Measurements from ENCODE around the gene TMED7.
A peak's percentile ranks its signal among the peaks of the same experiment; 100 is the strongest.

The TMED7 gene

GRCh38 chr5:115575167-115576070 lies 50.4 kb downstream of the TMED7 start:
- no peak overlapping the region for H3K9ac ChIP-seq (ENCODE audit: low read length)
- H3K18ac ChIP-seq (ENCODE audit: low read length), result no peak overlapping the region
- no peak overlapping the region for H4K5ac ChIP-seq (ENCODE audit: low read length)
- H3K4ac ChIP-seq (ENCODE audit: low read depth, low read length), result no peak overlapping the region
- H4K8ac ChIP-seq (ENCODE audit: low read depth, low read length), result no peak overlapping the region
- no peaks in the 10 kb centered on the region for H3K79me1 ChIP-seq (ENCODE audit: low read length)
- no peaks in the 10 kb centered on the region for H3K4me1 ChIP-seq (ENCODE audit: control insufficient read depth, low read depth, low read length)
- H3K23ac ChIP-seq (ENCODE audit: low read length), result no peak overlapping the region
- no peak overlapping the region for H3K4me3 ChIP-seq (ENCODE audit: low read length)
- no peak for DNase-seq
- H3K4me2 ChIP-seq (ENCODE audit: low read length), result no peak overlapping the region
- no peak overlapping the region for H3K27ac ChIP-seq (ENCODE audit: low read depth, low read length)
- H2BK5ac ChIP-seq (ENCODE audit: low read length), result no peak overlapping the region
- no peaks in the 10 kb centered on the region for H3K27me3 ChIP-seq (ENCODE audit: insufficient read depth, low read length, poor library complexity)
- no peak overlapping the region for H2BK120ac ChIP-seq (ENCODE audit: low read depth, low read length)
- H2BK15ac ChIP-seq (replicated peaks; ENCODE audit: low read depth), result no peak overlapping the region
- no peak overlapping the region for H3K56ac ChIP-seq (ENCODE audit: low read length)
- H2AK5ac ChIP-seq (ENCODE audit: low read length), result no peak overlapping the region
- no peaks in the 10 kb centered on the region for H3K36me3 ChIP-seq (ENCODE audit: control insufficient read depth, insufficient read depth, low read length)
- H3K79me2 ChIP-seq (ENCODE audit: control insufficient read depth, insufficient read depth, low read length), result no peaks in the 10 kb centered on the region
- no CpG with 5 or more reads among the region's 5 CpGs for WGBS (ENCODE audit: extremely low coverage, insufficient coverage, low lambda C conversion rate)

DNA sequence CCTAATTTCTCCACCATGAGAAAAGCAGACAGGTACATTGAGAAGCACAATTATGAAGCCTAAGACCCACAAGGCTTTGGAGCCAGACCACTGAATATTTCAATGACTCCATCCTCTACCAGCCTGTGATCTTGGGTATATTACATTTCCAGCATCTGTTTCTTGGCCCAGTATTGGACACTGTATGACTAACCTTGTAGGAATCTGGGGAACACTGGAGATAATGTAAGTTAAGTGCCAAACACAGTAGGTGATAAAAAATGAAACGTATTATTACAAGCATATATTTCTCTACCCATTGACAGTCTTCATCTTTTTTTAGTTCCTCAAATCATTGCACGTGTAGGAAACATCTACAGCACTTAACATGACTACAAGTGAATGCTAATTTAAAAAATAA lies 52.7 kb downstream of the TMED7 start:
- no peak overlapping the region for H3K4me2 ChIP-seq (ENCODE audit: low read length)
- H3K9ac ChIP-seq (ENCODE audit: low read length), result no peak overlapping the region
- no peak overlapping the region for H4K5ac ChIP-seq (ENCODE audit: low read length)
- no peaks in the 10 kb centered on the region for H3K79me1 ChIP-seq (ENCODE audit: low read length)
- no CpG with 5 or more reads among the region's 2 CpGs for WGBS (ENCODE audit: extremely low coverage, insufficient coverage, low lambda C conversion rate)
- H3K4me3 ChIP-seq (ENCODE audit: low read length), result no peak overlapping the region
- no peak overlapping the region for H3K18ac ChIP-seq (ENCODE audit: low read length)
- no peak overlapping the region for H3K23ac ChIP-seq (ENCODE audit: low read length)
- no peak overlapping the region for H4K8ac ChIP-seq (ENCODE audit: low read depth, low read length)
- no peak overlapping the region for H3K56ac ChIP-seq (ENCODE audit: low read length)
- no peaks in the 10 kb centered on the region for H3K79me2 ChIP-seq (ENCODE audit: control insufficient read depth, insufficient read depth, low read length)
- H2AK5ac ChIP-seq (ENCODE audit: low read length), result no peak overlapping the region
- H2BK15ac ChIP-seq (replicated peaks; ENCODE audit: low read depth), result no peak overlapping the region
- DNase-seq, result no peak
- H3K4ac ChIP-seq (ENCODE audit: low read depth, low read length), result no peak overlapping the region
- no peaks in the 10 kb centered on the region for H3K36me3 ChIP-seq (ENCODE audit: control insufficient read depth, insufficient read depth, low read length)
- H3K27ac ChIP-seq (ENCODE audit: low read depth, low read length), result no peak overlapping the region
- no peak overlapping the region for H2BK120ac ChIP-seq (ENCODE audit: low read depth, low read length)
- no peaks in the 10 kb centered on the region for H3K4me1 ChIP-seq (ENCODE audit: control insufficient read depth, low read depth, low read length)
- H3K27me3 ChIP-seq (ENCODE audit: insufficient read depth, low read length, poor library complexity), result no peaks in the 10 kb centered on the region
- H2BK5ac ChIP-seq (ENCODE audit: low read length), result no peak overlapping the region

- Histone ChIP-seq H3K36me3 (ENCODE audit: control insufficient read depth, insufficient read depth, low read length) (no peaks in the 10 kb centered on the region), H3K18ac (ENCODE audit: low read length) (no peak overlapping the region), H3K79me2 (ENCODE audit: control insufficient read depth, insufficient read depth, low read length) (no peaks in the 10 kb centered on the region), H3K56ac (ENCODE audit: low read length) (no peak overlapping the region), H2BK120ac (ENCODE audit: low read depth, low read length) (no peak overlapping the region), H4K5ac (ENCODE audit: low read length) (no peak overlapping the region), H3K27ac (ENCODE audit: low read depth, low read length) (no peak overlapping the region), H4K8ac (ENCODE audit: low read depth, low read length) (no peak overlapping the region), H3K9ac (ENCODE audit: low read length) (no peak overlapping the region), H3K27me3 (ENCODE audit: insufficient read depth, low read length, poor library complexity) (no peaks in the 10 kb centered on the region), H2BK5ac (ENCODE audit: low read length) (no peak overlapping the region), H2BK15ac (replicated peaks; ENCODE audit: low read depth) (no peak overlapping the region), H3K4ac (ENCODE audit: low read depth, low read length) (no peak overlapping the region), H3K23ac (ENCODE audit: low read length) (no peak overlapping the region), H2AK5ac (ENCODE audit: low read length) (no peak overlapping the region), H3K4me3 (ENCODE audit: low read length) (no peak overlapping the region), H3K4me2 (ENCODE audit: low read length) (no peak overlapping the region), H3K79me1 (ENCODE audit: low read length) (no peaks in the 10 kb centered on the region), H3K4me1 (ENCODE audit: control insufficient read depth, low read depth, low read length) (no peaks in the 10 kb centered on the region)
- no peak for DNase-seq
- WGBS (ENCODE audit: extremely low coverage, insufficient coverage, low lambda C conversion rate), result no CpG with 5 or more reads among the region's 5 CpGs
These were observed 54.4 kb downstream of the TMED7 start for GRCh38 chr5:115571441-115571878.

DNA sequence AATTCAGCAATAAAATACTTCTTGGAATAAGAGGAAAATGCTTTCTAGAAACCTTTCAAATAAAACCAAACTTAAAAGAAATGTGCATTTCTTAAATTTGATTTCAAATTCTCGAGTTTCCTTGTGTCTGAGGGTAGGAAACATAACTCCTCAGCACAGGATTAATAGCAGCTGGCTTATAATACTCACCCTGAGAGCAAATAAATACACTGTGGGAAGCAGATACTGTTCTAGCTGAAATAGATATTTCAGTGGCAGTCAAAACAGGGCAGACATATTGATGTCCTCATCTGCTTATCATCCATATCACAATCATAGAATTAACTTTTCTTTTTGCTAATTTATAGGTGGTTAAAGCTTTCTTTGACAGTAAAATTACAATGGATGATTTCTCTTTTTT lies 57.2 kb downstream of the TMED7 start:
- no CpG with 5 or more reads among the region's 1 CpG for WGBS (ENCODE audit: extremely low coverage, insufficient coverage, low lambda C conversion rate)
- Histone ChIP-seq H3K4me3 (ENCODE audit: low read length) (no peak overlapping the region), H3K79me2 (ENCODE audit: control insufficient read depth, insufficient read depth, low read length) (no peaks in the 10 kb centered on the region), H3K27ac (ENCODE audit: low read depth, low read length) (no peak overlapping the region), H2BK120ac (ENCODE audit: low read depth, low read length) (no peak overlapping the region), H3K18ac (ENCODE audit: low read length) (no peak overlapping the region), H4K8ac (ENCODE audit: low read depth, low read length) (no peak overlapping the region), H3K4me1 (ENCODE audit: control insufficient read depth, low read depth, low read length) (no peaks in the 10 kb centered on the region), H2BK5ac (ENCODE audit: low read length) (no peak overlapping the region), H3K56ac (ENCODE audit: low read length) (no peak overlapping the region), H3K9ac (ENCODE audit: low read length) (no peak overlapping the region), H2AK5ac (ENCODE audit: low read length) (no peak overlapping the region), H4K5ac (ENCODE audit: low read length) (no peak overlapping the region), H3K4ac (ENCODE audit: low read depth, low read length) (no peak overlapping the region), H3K36me3 (ENCODE audit: control insufficient read depth, insufficient read depth, low read length) (no peaks in the 10 kb centered on the region), H3K79me1 (ENCODE audit: low read length) (no peaks in the 10 kb centered on the region), H3K4me2 (ENCODE audit: low read length) (no peak overlapping the region), H2BK15ac (replicated peaks; ENCODE audit: low read depth) (no peak overlapping the region), H3K27me3 (ENCODE audit: insufficient read depth, low read length, poor library complexity) (no peaks in the 10 kb centered on the region), H3K23ac (ENCODE audit: low read length) (no peak overlapping the region)
- no peak for DNase-seq

DNA sequence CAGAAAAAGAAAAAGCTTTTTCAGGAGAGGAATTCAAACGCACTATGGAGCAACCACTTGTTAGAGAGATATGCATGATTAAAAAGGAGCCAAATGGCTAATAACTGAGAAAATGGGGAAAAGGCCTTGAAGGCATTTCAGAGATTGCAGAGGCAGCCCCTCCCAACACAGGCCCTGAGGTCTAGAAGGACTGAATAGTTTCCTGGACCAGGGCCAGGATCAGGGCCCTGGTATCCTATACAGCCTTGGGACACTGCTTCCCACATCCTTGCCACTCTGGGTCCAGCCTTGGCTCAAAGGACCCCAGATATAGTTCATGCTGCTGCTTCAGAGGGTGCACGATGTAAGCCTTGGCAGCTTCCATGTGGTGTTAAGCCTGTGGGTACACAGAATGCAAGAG lies 60.6 kb downstream of the TMED7 start:
- no peak overlapping the region for H3K4me2 ChIP-seq (ENCODE audit: low read length)
- H3K36me3 ChIP-seq (ENCODE audit: control insufficient read depth, insufficient read depth, low read length), result no peaks in the 10 kb centered on the region
- H4K8ac ChIP-seq (ENCODE audit: low read depth, low read length), result no peak overlapping the region
- H2BK15ac ChIP-seq (replicated peaks; ENCODE audit: low read depth), result no peak overlapping the region
- no peak overlapping the region for H3K23ac ChIP-seq (ENCODE audit: low read length)
- no peaks in the 10 kb centered on the region for H3K79me2 ChIP-seq (ENCODE audit: control insufficient read depth, insufficient read depth, low read length)
- H3K4me1 ChIP-seq (ENCODE audit: control insufficient read depth, low read depth, low read length), result no peaks in the 10 kb centered on the region
- H3K4ac ChIP-seq (ENCODE audit: low read depth, low read length), result no peak overlapping the region
- no peak overlapping the region for H3K18ac ChIP-seq (ENCODE audit: low read length)
- no peaks in the 10 kb centered on the region for H3K79me1 ChIP-seq (ENCODE audit: low read length)
- H3K4me3 ChIP-seq (ENCODE audit: low read length), result no peak overlapping the region
- H3K27ac ChIP-seq (ENCODE audit: low read depth, low read length), result no peak overlapping the region
- WGBS (ENCODE audit: extremely low coverage, insufficient coverage, low lambda C conversion rate), result no CpG with 5 or more reads among the region's 2 CpGs
- no peak overlapping the region for H2AK5ac ChIP-seq (ENCODE audit: low read length)
- H2BK120ac ChIP-seq (ENCODE audit: low read depth, low read length), result no peak overlapping the region
- H4K5ac ChIP-seq (ENCODE audit: low read length), result no peak overlapping the region
- H3K56ac ChIP-seq (ENCODE audit: low read length), result no peak overlapping the region
- no peak overlapping the region for H3K9ac ChIP-seq (ENCODE audit: low read length)
- DNase-seq, result peak; percentile 37
- no peaks in the 10 kb centered on the region for H3K27me3 ChIP-seq (ENCODE audit: insufficient read depth, low read length, poor library complexity)
- peak overlapping the region; percentile 39 for H2BK5ac ChIP-seq (ENCODE audit: low read length)
